Stimulated activated CD4-positive, alpha-beta T cell treated with anti-CD3 and anti-CD28 coated beads, TNF-alpha, amount 100 ng/mL, for 1 hour (primary cell): ENCODE data around the gene OXNAD1.

ENCODE experiments used
- DNase-seq, 3 donors: peaks; one replicate each; pipeline ENCODE4 v3.0.0-alpha.2; 2020; ENCODE audit warnings: low read depth in 3 of 3, low spot score in 1 of 3

Gene OXNAD1

GRCh38 chr3:16352428-16352827 is 87.4 kb downstream of the OXNAD1 start:
- no peak for DNase-seq

- DNase-seq: no peak
Observed at GRCh38 chr3:16354291-16354690, 89.3 kb downstream of the OXNAD1 start.
